Lower lobe of right lung (tissue), 2 donors: ENCODE data around the gene PTPRCAP. TPM values are rescaled to one million over a fixed set of nuclear protein-coding genes. Genes with fewer than 3 reads are reported as not detected.

ENCODE experiments used
- ATAC-seq, 2 donors: fragments of 200-7000 bp; cut with Tn5 transposase; one replicate each; pipeline ENCODE4 v1.9.1; 2020 to 2022; ENCODE audit warnings: mild to moderate bottlenecking in 2 of 2, moderate library complexity in 2 of 2
- DNase-seq: peaks from one replicate; pipeline ENCODE4 v3.0.0-alpha.2; 2020
- H3K27ac ChIP-seq: fragments of 200-600 bp; one replicate; pipeline ENCODE4 v1.8.0; 2022
- H3K27me3 ChIP-seq: fragments of 200-600 bp; one replicate; pipeline ENCODE4 v1.8.0; 2022; ENCODE audit warnings: low read depth
- H3K36me3 ChIP-seq: fragments of 200-600 bp; one replicate; pipeline ENCODE4 v1.8.0; 2022; ENCODE audit warnings: mild to moderate bottlenecking
- H3K4me1 ChIP-seq: fragments of 200-600 bp; one replicate; pipeline ENCODE4 v1.8.0; 2022
- H3K4me3 ChIP-seq: fragments of 200-600 bp; one replicate; pipeline ENCODE4 v1.8.0; 2022; ENCODE audit warnings: mild to moderate bottlenecking
- H3K9me3 ChIP-seq: fragments of 200-600 bp; one replicate; pipeline ENCODE4 v1.8.0; 2022
- intact Hi-C: fragments of 100-400 bp; cut with DNase I; formaldehyde crosslinking; loops from one replicate; pipeline ENCODE4 v1.11.0; 2022
- total RNA-seq: library from RNA; stranded (reverse); fragmentation: NEBNext Ultra II Directional; extraction: Animal tissue kit (Norgen Biotek cat#: 25700); gene quantifications from one replicate; pipeline ENCODE4 v1.2.1, GENCODE V29; 2021
- TF ChIP-seq, protein P1 (sequence below): fragments of 200-600 bp; IDR thresholded peaks from one replicate; pipeline ENCODE4 v1.8.0; 2022; ENCODE audit warnings: antibody characterized with exemption, mild to moderate bottlenecking
- donor health status: DM: no; HTN: yes; CAD: no; lungs with severe emphysema.

The PTPRCAP gene
- total RNA-seq, 1 donor from 2014 or later, result 15.7 TPM

GRCh38 chr11:67397986-67398660, 39.4 kb downstream of the PTPRCAP start:
- H3K4me1 ChIP-seq, result peaks cover 44% of the 10 kb centered on the region
- peaks cover 55% of the 10 kb centered on the region for H3K36me3 ChIP-seq
- H3K4me3 ChIP-seq, result no peak overlapping the region
- DNase-seq (no peak), ATAC-seq (no peak)
- H3K27me3 ChIP-seq, result no peaks in the 10 kb centered on the region
- TF ChIP-seq, protein P1, sequence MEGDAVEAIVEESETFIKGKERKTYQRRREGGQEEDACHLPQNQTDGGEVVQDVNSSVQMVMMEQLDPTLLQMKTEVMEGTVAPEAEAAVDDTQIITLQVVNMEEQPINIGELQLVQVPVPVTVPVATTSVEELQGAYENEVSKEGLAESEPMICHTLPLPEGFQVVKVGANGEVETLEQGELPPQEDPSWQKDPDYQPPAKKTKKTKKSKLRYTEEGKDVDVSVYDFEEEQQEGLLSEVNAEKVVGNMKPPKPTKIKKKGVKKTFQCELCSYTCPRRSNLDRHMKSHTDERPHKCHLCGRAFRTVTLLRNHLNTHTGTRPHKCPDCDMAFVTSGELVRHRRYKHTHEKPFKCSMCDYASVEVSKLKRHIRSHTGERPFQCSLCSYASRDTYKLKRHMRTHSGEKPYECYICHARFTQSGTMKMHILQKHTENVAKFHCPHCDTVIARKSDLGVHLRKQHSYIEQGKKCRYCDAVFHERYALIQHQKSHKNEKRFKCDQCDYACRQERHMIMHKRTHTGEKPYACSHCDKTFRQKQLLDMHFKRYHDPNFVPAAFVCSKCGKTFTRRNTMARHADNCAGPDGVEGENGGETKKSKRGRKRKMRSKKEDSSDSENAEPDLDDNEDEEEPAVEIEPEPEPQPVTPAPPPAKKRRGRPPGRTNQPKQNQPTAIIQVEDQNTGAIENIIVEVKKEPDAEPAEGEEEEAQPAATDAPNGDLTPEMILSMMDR, result no peak
- intact Hi-C loops, result no loop called here
- no peaks in the 10 kb centered on the region for H3K9me3 ChIP-seq
- H3K27ac ChIP-seq, result no peak overlapping the region

DNA sequence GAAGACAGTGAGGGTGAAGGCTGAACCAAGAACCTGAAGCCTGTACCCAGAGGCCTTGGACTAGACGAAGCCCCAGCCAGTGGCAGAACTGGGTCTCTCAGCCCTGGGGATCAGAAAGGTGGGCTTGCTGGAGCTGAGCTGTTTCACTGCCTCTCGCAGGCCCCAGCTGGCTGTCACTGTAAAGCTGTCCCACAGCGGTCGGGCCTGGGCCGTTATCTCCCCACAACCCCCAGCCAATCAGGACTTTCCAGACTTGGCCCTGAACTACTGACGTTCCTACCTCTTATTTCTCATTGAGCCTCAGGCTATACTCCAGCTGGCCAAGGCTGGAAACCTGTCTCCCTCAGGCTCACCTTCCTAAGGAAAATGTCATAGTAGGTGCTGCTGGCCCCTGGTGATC, 39.9 kb downstream of the PTPRCAP start:
- H3K27me3 ChIP-seq, result no peaks in the 10 kb centered on the region
- H3K4me3 ChIP-seq, result no peak overlapping the region
- no peak overlapping the region for H3K27ac ChIP-seq
- H3K9me3 ChIP-seq, result no peaks in the 10 kb centered on the region
- DNase-seq (no peak), ATAC-seq (no peak)
- intact Hi-C loops, result no loop called here
- H3K4me1 ChIP-seq, result peaks cover 41% of the 10 kb centered on the region
- TF ChIP-seq, protein P1, result no peak
- H3K36me3 ChIP-seq, result peaks cover 55% of the 10 kb centered on the region

- peaks cover 55% of the 10 kb centered on the region for H3K36me3 ChIP-seq
- H3K4me1 ChIP-seq, result peaks cover 38% of the 10 kb centered on the region
- TF ChIP-seq, protein P1, result no peak
- ATAC-seq, result no peak
- DNase-seq, result no peak
- H3K9me3 ChIP-seq, result no peaks in the 10 kb centered on the region
- intact Hi-C loops, result no loop called here
- no peaks in the 10 kb centered on the region for H3K27me3 ChIP-seq
- H3K4me3 ChIP-seq, result no peak overlapping the region
- H3K27ac ChIP-seq, result no peak overlapping the region
These were observed 40.7 kb downstream of the PTPRCAP start for GRCh38 chr11:67396587-67397389.

DNA sequence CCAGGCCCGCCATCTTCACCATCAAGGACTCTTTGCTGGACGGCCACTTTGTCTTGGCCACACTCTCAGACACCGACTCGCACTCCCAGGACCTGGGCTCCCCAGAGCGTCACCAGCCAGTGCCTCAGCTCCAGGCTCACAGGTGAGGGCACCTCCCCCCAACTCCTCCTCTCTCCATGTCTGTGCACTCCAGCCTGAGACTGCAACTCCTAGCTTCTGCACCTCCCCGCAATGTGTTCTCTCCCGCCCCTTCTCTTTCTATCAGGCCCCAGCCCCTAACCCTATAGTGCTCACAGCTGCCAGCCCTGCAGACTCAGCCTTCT, 41.3 kb downstream of the PTPRCAP start:
- Histone ChIP-seq H3K4me3 (no peak overlapping the region), H3K27ac (no peak overlapping the region), H3K36me3 (peaks cover 55% of the 10 kb centered on the region), H3K9me3 (no peaks in the 10 kb centered on the region), H3K4me1 (peaks cover 39% of the 10 kb centered on the region), H3K27me3 (no peaks in the 10 kb centered on the region)
- no peak for DNase-seq
- intact Hi-C loops, result no loop called here
- TF ChIP-seq, protein P1, result no peak
- ATAC-seq, result no peak

DNA sequence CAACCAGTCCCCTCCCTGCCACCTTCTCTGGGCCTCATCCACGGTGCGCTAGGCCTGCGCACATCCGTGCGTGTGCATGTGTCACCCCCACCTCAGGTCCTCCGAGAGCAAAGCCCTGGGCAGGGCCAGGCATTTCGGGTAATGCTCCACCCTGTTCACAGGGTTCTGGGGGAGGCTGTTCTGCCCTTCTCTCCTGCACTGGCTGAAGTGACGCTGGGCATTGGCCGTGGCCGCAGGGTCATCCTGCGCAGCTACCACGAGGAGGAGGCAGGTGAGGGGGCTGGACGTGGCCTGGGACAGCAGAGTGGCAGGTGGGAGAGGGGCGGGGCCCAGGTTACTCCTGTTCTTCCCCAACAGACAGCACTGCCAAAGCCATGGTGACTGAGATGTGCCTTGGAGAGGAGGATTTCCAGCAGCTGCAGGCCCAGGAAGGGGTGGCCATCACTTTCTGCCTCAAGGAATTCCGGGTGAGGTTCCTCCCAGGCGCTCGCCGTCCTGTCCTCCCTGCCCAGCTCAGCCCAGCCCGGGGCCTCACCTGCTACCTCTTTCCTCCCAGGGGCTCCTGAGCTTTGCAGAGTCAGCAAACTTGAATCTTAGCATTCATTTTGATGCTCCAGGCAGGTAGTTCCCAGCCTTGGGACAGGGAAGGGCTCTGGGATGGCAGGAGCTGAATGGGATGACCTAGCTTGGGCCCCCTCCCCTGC, 41.8 kb downstream of the PTPRCAP start:
- peaks cover 55% of the 10 kb centered on the region for H3K36me3 ChIP-seq
- H3K4me1 ChIP-seq, result peaks cover 40% of the 10 kb centered on the region
- intact Hi-C loops, result no loop called here
- H3K27ac ChIP-seq, result no peak overlapping the region
- no peak for ATAC-seq
- H3K9me3 ChIP-seq, result no peaks in the 10 kb centered on the region
- TF ChIP-seq, protein P1, result no peak
- no peak for DNase-seq
- H3K4me3 ChIP-seq, result no peak overlapping the region
- H3K27me3 ChIP-seq, result no peaks in the 10 kb centered on the region
